ENCODE data around the gene DIS3L2. TPM values are rescaled to one million over a fixed set of nuclear protein-coding genes. Genes with fewer than 3 reads are reported as not detected.

The DIS3L2 gene
- total and polyA plus RNA-seq, 2 of the 8 experiments (the other 6 are each of a cell fraction or from before 2014, with no cell fraction given), result 11.5 to 21.6 TPM

- Histone ChIP-seq H3K23ac (ENCODE audit: insufficient read length) (no peak overlapping the region), H3K56ac (replicated peaks; ENCODE audit: insufficient read length, low read depth, low read length) (no peak overlapping the region), H4K5ac (ENCODE audit: insufficient read length, low read depth, low read length) (no peak overlapping the region), H4K20me1 (replicated peaks in 1 of 2; ENCODE audit: control insufficient read depth in 1 of 2, insufficient read depth in 2 of 2, low read length in 2 of 2) (no peaks in the 10 kb centered on the region), H4K8ac (ENCODE audit: extremely low read depth, insufficient read depth, low read length) (no peak overlapping the region), H3K4ac (replicated peaks; ENCODE audit: insufficient read length, low read depth, low read length) (no peak overlapping the region), H3K9ac (replicated peaks in 1 of 4; ENCODE audit: extremely low read depth in 1 of 4, low read depth in 3 of 4, low read length in 3 of 4) (no peak overlapping the region), H3K18ac (ENCODE audit: extremely low read depth, low read length) (no peak overlapping the region), H3K79me2 (ENCODE audit: control insufficient read depth in 1 of 2, insufficient read depth in 2 of 2, low read length in 2 of 2) (no peaks in the 10 kb centered on the region), H2AK5ac (ENCODE audit: low read depth, low read length) (no peak overlapping the region), H3K27me3 (replicated peaks in 1 of 4; ENCODE audit: control insufficient read depth in 3 of 4, extremely low read depth in 1 of 4, insufficient read depth in 3 of 4, low read length in 3 of 4) (no peaks in the 10 kb centered on the region), H3K14ac (ENCODE audit: insufficient read length) (no peak overlapping the region), H3K4me2 (ENCODE audit: insufficient read depth in 1 of 2, low read depth in 2 of 2, low read length in 2 of 2) (no peak overlapping the region), H3K4me3 (ENCODE audit: extremely low read depth in 1 of 4, insufficient read depth in 2 of 4, low read depth in 3 of 4, low read length in 4 of 4) (no peak overlapping the region), H2BK120ac (replicated peaks; ENCODE audit: low read depth, low read length) (no peak overlapping the region), H2AFZ (ENCODE audit: low read length) (no peak overlapping the region), H2BK15ac (ENCODE audit: low read length) (no peak overlapping the region), H2BK20ac (ENCODE audit: low read length) (no peak overlapping the region), H3K9me3 (ENCODE audit: insufficient read depth in 2 of 2, low read depth in 1 of 2, low read length in 1 of 2) (no peaks in the 10 kb centered on the region), H3K23me2 (ENCODE audit: low read depth, low read length) (no peaks in the 10 kb centered on the region), H3K4me1 (replicated peaks in 1 of 4; ENCODE audit: control insufficient read depth in 3 of 4, insufficient read depth in 4 of 4, low read length in 3 of 4) (no peaks in the 10 kb centered on the region), H3K79me1 (ENCODE audit: low read depth, low read length) (no peaks in the 10 kb centered on the region), H3K36me3 (ENCODE audit: control insufficient read depth in 2 of 4, insufficient read depth in 4 of 4, low read length in 3 of 4) (no peaks in the 10 kb centered on the region), H2BK12ac (ENCODE audit: low read depth, low read length) (no peak overlapping the region), H3K27ac (ENCODE audit: low read depth, low read length) (no peak overlapping the region), H2BK5ac (ENCODE audit: low read depth, low read length) (no peak overlapping the region; the same call in 1 of the 2 replicates), H4K91ac (replicated peaks; ENCODE audit: insufficient read length, low read length) (no peak overlapping the region)
- ChIA-PET CTCF (ENCODE audit: partially characterized antibody) (interaction anchor here (0.6 to 7.7 kb wide), 12 partner anchors 8 to 506 kb away, joined by 3 to 65 read pairs (median 4); no protein-coding TSS in a partner anchor), POLR2A (ENCODE audit: partially characterized antibody) (no interaction called here)
- FAIRE-seq (no peak), DNase-seq (ENCODE audit: low read depth in 1 of 2, low spot score in 2 of 2) (no peak)
- 94% methylated on average over 7 of the region's 7 CpGs; no CpG with 5 or more reads in 1 of the 2 experiments for WGBS, 2 experiments (ENCODE audit: extremely low coverage in 1 of 2, insufficient coverage in 1 of 2, insufficient read length in 1 of 2, insufficient replicate concordance in 2 of 2, low coverage in 1 of 2, low lambda C conversion rate in 2 of 2, missing lambda C conversion rate in 1 of 2)
- TF ChIP-seq, protein P1, sequence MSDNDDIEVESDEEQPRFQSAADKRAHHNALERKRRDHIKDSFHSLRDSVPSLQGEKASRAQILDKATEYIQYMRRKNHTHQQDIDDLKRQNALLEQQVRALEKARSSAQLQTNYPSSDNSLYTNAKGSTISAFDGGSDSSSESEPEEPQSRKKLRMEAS (IDR thresholded peaks at IDR 0.05), result no peak
- TF ChIP-seq CBX8 (IDR thresholded peaks at IDR 0.05; ENCODE audit: borderline replicate concordance, low read depth, low read length) (no peak), RAD21 (IDR thresholded peaks at IDR 0.05 in 1 of 2, conservative IDR thresholded peaks at IDR 0.05 in 1 of 2; ENCODE audit: low read depth in 2 of 2, low read length in 2 of 2) (no peak), KDM4A (IDR thresholded peaks at IDR 0.05; ENCODE audit: low read depth, low read length, severe bottlenecking) (no peak), TCF12 (IDR thresholded peaks at IDR 0.05; ENCODE audit: low read depth, low read length) (no peak), POLR2AphosphoS5 (IDR thresholded peaks at IDR 0.05; ENCODE audit: low read depth, low read length) (no peak), BCL11A (IDR thresholded peaks at IDR 0.05; ENCODE audit: low read depth in 2 of 2, low read length in 2 of 2) (no peak), RNF2 (IDR thresholded peaks at IDR 0.05; ENCODE audit: borderline replicate concordance, low read depth, low read length, missing control alignments, poor library complexity, severe bottlenecking) (no peak), TBP (IDR thresholded peaks at IDR 0.05; ENCODE audit: low read depth, low read length) (no peak), KDM1A (IDR thresholded peaks at IDR 0.05; ENCODE audit: borderline replicate concordance, low read length) (no peak), CREB1 (IDR thresholded peaks at IDR 0.05) (no peak)
Observed at GRCh38 chr2:232306741-232307305, 345.3 kb downstream of the DIS3L2 start.

Measured in H1 (cell line).